ENCODE measurements around the gene SLC9C2.
"Not testable (repeated sequence)": the region's sequence is repeated elsewhere in the genome, so short reads cannot be mapped to it uniquely, and the experiment has no call there.

The SLC9C2 gene, protein sequence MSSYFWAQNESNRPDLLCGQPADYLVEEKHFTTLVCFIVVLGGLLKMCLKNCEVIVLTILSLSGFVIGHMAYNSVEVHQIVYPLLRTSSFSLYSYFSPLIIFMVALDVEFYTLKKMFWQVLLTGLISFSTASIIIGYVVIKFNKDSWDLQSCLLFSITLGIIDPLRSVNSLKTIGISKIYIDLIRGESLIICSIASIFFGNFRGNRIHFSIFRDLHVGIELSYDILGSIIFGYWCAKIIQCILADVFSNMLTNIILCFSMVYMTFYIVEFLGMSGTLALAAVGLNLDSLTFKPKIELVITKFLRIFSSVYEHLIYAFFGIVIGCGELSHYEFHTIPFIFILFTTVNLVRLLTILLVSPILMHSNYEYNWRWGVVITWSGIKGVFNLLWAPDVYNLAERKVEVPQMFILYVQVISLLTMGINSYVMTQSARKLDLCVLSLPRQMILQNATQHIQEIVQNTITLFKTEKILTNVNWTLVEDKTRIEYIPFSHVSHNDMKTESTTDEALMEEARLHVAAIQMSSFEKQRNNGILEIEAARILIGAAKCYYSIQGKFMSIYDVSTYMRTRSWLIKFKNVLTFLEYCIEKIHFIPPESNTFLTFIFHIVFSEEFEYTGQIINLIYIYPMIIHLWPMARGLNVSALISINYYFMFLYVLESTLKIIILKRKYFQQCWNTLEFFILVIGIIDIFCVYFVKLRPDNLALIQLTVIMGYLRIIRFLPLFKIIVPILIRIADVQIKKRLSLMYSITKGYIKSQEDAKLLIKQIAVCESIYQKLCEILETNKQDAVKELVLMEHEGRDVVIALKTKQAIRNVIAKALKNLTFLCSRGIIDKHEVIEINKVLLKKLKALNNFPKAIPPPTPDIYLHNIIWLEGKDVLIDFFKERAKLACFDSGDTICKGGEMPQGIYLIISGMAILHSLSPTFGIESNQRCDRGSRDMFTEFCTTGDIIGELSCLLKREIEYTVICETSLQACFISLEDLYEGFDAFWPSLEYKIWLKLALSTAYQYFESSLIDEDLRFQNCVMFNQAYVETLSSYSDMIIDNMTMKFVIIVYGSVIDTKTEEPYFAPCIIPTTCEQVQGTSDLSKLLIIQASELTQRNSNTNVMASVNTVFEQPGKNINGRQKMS

DNA sequence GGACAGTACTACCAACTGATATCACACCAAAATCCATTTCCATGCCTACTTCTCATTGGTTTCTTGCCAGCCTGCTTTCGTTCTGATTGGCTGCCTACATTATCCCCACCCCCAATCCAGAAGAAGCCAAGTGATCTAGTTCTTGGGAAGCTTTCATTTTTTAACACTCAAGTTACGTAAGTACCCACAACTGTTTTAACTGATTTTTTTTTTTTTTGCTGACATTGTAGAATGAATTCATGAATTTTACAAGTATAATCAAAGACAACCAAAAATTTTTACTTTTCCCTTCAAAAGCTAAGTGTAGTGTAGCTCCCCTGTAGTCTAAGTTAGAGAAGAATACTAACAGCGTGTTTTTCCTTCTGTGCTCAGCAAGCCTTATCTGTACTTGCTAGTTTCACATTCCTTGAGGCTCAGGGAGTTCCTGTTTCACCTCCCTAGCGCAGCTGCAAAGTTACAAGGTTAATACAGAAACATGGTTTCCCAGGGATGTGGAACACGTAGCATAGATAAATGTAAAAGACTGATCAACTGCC, at the start of gene SLC9C2:
TSS of gene SLC9C2 (minus strand) at position 17 of the 536 bp plus-strand sequence. CDS start 1,296 bp downstream, outside the sequence.
- DNase-seq, result no peak

DNA sequence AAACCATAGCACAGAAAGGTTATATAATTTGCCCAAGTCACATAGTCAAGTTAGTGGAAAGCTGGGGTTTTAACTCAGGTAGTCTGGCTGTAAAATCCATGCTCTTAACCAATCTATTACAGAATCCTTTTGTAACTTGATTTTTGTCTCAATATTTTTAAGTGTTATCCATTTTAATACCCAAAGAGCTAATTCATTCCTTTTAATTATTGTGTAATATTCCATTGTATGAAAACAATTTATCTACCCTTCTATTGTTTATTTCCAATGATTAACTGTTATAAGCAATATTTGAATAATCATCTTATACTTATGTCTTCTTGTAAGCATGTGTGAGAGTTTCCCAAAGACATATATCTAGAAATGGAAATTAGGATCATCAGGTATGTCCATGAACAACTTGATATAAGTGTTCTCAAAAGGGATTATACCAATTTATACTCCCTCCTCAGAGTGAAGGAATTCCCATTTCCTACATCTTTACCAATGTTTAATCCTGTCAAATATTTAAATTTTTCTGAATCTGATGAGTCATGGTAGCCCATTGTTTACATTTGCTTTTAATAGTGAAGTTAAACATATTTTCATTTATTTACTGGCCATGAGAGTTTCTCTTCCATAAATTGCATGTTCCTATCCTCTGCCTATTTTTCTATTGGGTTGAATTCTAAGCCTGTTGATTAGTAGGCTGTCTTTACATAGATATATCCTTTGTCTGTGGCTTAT, 46.2 kb upstream of the SLC9C2 start:
- DNase-seq, result no peak

DNA sequence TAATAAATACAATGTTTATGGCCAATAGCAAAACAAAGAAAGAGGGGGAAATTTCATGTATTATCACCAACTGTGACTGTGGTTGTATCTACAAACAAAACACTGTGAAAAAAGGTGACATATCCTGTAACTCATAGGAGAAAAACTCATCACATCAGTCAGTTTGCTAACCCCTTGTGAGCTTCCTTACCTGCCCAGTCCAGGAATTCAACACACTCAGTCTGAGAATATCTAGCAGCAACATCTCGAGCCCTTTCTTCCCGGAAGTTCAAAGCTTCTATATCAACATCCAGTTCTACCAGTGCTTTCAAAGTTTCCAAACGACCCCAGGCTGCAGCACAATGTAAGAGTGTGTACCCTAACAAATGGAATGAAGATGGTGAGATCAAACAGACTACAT, 43.8 kb upstream of the SLC9C2 start:
- no peak for DNase-seq

DNA sequence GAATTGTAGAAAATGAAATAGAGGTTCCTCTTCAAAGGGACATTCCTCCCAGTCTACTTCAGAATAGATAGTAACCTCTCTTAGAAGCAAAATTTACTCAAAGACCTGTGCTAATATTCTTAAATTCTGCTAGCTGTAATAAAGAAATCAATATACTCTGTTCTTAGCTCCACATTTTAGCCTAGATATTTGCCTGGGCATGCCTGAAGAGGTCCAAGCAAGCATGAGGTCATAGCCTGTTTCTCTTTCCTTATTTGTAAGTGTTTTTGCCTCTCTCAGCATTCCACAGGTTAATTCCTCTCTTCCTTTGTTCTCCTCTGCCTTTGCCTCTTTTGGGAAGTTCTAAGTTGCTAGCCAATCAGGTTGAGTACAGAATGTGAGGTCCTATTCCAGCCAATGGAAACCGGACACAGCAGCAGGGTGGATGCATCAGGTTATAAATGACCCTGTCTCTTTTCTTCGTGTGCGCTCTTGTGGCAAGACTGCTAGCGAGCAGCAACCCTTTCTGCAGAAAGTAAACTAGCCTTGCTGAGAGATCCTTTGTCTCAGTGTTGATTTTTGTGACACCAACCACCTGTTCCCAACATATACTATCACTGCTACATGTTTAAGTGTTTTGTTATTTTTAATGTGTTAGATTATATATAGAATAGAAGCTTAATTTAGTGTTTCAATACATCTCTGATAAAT, 39.7 kb upstream of the SLC9C2 start:
- DNase-seq, result not testable (repeated sequence)

DNA sequence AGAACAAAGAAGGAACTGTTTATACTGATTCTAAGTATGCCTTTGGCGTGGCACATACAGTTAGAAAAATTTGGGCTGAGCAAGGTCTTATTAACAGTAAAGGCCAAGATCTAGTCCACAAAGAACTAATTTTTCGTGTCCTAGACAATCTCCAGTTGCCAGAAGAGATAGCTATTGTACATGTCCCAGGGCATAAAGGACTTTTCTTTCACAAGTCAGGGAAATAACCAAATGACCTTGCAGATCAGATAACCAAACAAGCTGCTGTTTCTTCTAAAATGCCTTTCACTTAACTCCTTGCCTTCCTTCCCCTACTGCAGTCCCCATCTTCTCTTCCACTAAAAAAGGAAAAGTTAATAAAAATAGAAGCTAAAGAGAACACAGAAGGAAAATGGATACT, 36.2 kb upstream of the SLC9C2 start:
- DNase-seq, result no peak

DNA sequence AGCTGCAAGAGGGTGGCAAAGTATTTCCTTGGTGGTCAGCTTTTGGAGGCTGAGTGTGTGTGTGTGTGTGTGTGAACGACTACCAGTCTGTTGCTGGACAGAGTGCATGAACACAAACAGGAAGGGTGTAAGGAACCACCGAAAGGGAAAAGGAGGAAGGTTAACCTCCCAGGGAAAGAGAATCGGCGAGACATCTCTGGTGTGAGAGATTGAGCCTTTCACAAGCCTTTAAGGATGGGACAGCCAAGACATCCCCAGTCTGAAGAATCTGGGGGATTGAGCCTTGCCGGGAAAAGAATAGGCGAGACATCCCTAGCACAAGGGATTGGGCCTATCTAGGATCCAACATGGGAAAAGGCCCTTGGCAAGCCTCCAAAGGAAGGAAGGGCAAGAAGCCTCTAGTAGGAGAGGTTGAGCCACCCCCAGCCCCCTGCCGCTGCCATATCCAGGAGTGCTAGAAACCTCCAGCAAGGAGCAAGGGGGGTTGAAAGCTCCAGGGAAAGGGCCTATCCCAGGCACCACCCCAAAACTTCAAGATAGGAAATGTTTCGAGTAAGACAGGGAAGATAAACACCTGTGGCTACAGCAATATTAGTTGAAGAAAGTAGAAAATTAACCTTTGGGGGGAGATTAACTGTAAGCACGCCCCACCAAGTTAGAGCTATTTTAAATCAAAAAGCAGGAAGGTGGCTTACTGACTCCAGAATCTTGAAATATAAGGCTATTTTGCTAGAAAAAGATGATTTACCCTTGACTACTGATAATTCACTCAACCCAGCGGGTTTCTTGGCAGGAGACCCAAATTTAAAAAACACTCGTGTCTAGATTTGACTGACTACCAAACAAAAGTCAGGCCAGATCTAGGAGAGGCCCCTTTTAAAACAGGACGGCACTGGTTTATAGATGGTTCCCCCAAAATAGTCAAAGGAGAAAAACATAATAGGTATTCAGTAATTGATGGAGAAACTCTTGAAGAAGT, 35.5 kb upstream of the SLC9C2 start:
- DNase-seq, result no peak

DNA sequence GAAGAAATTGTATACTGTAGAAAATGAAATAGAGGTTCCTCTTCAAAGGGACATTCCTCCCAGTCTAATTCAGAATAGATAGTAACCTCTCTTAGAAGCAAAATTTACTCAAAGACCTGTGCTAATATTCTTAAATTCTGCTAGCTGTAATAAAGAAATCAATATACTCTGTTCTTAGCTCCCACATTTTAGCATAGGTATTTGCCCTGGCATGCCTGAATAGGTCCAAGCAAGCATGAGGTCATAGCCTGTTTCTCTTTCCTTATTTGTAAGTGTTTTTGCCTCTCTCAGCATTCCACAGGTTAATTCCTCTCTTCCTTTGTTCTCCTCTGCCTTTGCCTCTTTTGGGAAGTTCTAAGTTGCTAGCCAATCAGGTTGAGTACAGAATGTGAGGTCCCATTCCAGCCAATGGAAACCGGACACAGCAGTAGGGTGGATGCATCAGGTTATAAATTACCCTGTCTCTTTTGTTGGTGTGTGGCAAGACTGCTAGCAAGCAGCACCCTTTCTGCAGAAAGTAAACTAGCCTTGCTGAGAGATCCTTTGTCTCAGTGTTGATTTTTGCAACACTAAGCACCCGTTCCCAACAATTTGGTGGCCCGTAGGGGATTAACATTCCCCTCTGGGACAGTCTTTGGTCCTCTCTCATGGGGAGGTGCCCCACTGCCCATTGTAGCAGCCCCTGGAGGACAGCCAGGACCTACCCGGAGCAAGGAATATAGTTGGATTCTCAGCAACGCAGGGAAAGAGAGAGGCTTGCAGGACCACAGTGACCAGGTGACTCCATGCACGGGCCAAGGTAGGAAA, 34.6 kb upstream of the SLC9C2 start:
- not testable (repeated sequence) for DNase-seq

DNA sequence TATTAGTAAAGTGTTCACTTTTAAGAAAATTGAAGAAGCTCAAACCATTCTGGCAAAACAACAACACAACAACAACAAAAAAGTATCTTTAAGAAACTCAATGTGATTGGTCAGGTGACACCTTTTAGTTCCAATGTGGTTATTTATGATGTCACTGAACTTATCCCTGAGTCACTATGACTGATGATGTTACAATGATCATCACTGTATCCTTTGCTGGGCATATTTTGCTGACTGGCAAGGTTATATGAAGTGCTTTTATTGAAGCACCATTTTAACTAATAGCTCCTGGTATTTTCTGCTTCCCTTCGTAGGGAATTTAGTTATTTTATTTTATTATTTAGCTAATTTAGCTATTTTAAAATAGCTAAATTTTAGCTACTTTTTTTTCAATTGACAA, 32.2 kb upstream of the SLC9C2 start, which contains the start of gene TEX50:
TSS of gene TEX50 (plus strand) at position 223 of the 400 bp plus-strand sequence. CDS start 184 bp downstream, outside the sequence.
- no peak for DNase-seq

DNA sequence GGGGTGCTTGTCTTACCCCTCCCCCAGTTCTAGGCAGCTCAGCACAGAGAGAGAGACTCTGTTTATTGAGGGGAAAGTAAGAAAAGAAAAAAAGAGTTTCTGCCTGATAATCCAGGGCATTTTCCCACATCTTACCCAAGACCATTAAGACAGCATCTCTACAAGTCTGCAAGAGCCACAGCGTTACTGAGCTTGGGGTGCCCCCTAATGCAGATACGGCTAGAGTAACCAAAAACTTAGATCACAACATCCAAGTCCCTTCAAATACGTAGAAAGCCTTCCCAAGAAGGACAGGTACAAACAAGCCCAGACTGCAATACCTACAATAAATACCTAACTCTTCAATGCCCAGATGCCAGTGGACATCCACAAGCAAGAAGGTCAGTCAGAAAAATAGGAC, 26.0 kb upstream of the SLC9C2 start:
- no peak for DNase-seq

DNA sequence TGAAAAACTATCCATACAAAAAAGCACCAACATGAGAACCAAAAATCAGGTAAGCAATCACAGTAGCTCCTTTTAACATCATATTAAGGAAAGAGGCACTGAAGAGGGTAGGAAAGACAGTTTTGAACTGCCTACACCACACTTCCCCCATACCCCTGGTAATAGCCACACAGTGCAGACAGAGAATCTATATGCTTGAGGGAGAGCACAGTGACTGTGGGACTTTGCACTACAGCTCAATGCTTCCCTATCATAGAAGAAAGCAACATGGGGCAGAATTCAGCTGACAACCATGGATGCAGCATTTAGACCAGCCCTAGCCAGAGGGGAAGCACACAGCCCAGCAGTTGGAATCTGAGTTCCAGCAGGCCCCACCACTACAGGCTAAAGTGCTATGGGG, 24.4 kb upstream of the SLC9C2 start:
- DNase-seq, result no peak

DNA sequence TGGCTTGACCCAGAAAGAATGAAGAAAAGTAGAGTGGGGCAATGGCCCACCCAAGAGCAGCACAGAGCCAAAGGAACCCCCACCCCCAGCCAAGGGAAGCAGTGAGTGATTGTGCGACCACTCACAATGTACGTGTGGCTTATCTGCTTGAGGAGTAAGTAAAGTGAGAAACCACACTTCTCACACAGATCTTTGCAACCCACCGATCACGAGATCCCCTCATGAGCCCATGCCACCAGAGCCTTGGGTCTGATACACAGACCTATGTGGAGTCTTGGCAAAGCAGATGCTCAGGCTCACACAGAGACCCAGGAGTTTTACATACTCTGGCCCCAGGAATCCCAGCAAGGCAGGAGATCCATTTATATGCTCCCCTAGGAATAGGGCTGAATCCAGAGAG, 14.0 kb upstream of the SLC9C2 start:
- DNase-seq, result no peak

DNA sequence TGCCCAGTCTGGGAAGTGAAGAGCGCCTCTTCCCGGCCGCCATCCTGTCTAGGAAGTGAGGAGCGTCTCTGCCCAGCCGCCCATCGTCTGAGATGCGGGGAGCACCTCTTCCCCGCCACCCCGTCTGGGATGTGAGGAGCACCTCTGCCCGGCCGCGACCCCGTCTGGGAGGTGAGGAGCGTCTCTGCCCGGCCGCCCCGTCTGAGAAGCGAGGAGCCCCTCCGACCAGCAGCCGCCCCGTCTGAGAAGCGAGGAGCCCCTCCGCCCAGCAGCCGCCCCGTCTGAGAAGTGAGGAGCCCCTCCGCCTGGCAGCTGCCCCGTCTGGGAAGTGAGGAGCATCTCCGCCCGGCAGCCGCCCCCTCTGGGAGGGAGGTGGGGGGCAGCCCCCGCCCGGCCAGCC, 10.2 kb upstream of the SLC9C2 start:
- DNase-seq, result not testable (repeated sequence)

DNA sequence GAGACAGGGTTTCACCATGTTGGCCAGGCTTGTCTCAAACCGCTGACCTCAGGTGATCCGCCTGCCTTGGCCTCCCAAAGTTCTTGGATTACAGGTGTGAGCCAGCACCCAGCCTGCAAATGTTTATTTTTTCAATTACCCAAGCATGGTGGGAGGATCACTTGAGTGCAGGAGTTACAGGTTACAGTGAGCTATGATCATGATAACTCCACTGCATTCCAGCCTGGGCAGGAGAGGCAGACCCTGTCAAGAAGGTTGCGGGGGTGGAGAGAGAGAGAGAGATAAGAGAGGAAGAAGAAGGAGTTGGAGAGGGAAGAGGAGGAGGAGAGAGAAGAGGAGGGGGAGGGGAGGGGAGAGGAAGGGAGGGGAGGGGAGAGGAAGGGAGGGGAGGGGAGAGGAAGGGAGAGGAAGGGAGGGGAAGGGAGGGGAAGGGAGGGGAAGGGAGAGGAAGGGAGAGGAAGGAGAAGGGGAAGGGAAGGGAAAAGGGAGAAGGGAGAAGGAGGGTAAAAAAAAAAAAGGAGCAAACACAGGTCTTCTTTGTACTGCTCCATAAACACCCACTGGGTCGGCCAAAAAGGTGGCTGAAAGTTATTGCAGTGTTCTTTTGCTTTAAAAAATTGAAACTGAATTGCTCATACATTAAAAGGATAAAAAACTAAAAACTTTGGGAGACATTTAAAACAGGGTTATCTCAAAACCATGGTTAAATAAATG, 5.8 kb upstream of the SLC9C2 start:
- DNase-seq, result no peak

DNA sequence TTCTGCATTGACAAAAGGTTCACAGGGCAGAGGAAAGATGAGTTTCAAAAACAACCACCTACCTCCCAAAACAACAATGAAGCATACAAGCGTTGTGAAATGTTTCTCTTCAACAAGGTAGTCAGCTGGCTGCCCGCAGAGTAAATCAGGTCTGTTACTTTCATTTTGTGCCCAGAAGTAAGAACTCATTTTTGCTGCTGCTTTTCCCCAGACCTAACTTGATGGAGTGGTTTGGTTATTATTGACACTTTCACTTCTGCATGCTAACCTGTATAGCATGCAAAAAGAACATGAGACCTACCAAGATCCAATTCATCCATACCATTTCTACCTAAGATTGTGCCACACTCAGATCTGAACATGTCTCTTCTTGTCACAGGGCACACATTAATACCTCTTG, 1.3 kb downstream of the SLC9C2 start:
- DNase-seq, result no peak

DNA sequence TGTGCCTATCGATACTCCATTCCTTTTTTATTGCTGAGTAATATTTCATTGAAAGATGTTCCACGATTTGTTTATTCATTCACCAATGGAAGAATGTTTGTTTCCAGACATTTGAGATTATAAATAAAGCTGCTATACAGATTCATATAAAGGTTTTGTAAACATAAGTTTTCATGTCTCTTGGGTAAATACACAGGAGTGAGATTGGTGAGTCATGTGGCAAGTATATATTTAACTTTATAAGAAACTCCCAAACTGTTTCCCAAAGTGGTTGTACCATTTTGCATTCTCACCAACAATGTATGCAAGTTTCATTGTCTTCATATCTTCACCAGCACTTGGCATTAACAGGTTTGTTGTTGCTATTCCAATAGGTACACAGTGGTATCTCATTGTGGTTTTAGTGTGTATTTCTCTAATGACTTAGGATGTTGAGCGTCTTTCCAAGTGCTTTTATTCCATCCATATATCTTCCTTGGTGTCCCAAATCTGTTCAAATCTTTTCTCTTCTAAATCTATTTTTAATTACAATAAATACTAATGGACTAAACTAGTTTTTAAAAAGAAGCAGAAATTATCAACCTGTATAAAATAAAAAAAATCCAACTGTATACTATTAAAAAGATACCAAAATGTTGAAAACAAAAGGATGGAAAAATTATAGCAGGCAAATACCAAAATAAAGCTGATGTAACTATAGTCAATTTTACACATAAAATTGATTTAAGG, 6.6 kb downstream of the SLC9C2 start:
- no peak for DNase-seq

DNA sequence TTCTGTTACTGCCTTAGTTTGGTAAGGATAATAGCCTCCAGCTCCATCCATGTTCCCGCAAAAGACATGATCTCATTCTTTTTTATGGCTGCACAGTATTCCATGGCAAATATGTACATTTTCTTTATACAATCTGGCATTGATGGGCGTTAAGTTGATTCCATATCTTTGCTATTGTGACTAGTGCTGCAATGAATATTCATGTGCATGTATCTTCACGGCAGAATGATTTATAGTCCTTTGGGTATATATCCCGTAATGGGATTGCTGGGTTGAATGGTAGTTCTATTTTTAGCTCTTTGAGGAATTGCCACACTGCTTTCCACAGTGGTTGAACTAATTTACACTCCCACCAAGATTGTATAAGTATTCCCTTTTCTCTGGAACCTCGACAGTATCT, 11.7 kb downstream of the SLC9C2 start:
- not testable (repeated sequence) for DNase-seq

DNA sequence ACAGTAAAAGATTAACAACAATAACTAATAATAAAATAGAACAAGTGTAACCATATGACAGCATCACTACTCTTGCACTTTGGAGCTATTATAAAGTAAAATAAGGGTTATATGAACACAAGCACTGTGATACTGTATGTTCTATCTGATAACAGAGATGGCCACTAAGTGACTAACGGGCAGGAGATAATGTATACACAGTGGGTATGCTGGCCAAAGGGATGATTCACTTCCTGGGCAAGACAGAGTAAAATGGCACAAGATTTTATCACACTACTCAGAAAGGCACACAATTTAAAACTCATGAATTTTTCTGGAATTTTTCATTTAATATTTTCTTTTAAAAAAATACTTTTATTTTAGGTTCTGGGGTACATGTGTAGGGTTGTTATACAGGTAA, 12.3 kb downstream of the SLC9C2 start:
- no peak for DNase-seq

All from DMS 273 treated with DMSO at 0.1 percent for 48 hours (cell line).